COR-L47 (cell line): ENCODE measurements around the gene COL18A1.

ENCODE experiments used
- DNase-seq: peaks from one replicate; lab custom pipeline; 2025; lab: John Stamatoyannopoulos, UW

The COL18A1 gene

DNA sequence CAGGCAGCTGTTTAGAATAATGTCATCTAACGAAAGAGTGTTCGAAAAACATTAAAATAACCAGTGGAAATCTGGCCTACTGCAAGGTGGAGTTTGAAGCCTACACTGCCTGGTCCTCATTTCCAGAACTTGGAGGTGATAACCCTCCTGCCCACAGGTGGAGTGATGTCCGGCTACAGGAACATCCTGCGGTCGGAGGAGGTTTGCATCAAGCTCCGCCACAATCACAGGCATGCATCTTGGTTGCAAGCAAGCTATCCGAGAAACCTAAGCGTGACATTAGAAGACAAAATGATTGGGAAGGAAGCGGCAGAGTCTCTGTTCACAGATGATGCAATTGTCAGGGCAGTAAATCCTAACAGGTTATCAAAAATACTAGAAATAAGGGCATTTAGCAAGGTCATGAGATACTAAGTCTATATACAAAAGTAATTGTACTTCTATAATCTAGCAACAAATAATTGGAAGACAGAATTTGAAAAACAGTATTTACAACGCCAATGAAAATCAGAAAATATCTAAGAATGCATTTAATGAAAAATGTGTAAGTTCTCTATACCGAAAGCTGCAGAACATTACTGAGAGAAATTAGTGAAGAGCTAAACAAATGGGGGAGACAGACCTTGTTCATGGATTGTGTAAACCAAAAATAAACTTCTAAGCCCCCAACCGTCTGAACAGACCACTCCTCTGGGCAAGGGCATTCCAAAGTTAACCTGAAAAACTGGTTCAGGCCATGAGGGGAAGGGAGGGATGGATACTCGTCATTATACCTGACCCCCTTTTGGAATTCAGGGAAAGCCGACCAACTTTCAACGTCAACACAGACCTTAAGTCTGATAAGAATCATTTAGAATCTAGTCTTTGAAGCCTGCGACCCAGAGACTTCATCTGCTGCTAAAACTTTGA, 141.9 kb downstream of the COL18A1 start:
- no peak for DNase-seq

DNA sequence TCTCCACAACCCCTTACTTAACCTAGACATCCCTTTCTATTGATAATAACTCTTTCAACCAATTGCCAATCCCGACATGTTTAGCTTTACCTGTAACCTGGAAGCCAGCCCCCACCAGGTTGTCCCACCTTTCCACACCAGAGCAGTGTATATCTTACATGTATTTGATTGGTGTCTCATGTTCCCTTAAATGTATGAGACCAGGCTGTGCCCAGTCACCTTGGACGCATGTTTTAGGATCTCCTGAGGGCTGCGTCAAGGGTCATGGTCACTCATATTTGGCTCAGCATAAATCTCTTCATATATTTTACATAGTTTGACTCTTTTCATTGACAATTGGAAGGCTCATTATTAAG, 142.6 kb downstream of the COL18A1 start:
- DNase-seq = no peak

DNA sequence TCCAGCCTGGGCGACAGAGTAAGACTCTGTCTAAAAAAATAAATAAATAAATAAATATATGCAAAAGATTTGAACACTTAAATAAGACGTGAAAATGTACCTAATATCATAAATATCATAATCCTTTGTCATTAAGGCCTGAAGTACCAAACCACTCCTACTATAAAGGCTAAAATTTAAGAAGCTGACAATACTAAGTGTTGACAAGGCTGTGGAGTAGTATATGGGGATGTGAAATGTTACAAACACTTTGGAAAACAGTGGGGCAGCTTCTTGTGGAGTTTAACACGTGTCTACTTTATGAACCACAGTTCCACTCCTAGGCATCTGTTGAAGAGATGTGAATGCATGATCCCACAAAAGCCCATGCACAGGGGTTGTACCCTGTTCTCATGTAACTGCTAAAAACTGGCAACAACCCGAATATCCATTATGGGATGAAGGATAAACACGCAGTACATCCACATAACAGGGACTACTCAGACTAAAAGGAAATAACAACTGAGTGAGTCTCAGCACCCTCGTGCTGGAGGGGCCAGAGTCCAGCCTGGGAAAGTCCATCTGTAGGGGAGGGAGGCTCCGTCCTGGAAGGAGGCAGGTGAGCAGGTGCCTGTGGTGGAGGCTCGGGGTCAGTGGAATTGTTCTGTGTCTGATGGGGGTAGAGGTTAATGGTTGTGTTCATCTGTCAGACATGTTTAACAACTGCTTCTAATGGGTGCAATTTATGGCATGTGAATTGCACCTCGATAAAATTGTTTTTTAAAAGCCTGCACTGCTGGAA, 143.9 kb downstream of the COL18A1 start:
- DNase-seq = no peak

DNA sequence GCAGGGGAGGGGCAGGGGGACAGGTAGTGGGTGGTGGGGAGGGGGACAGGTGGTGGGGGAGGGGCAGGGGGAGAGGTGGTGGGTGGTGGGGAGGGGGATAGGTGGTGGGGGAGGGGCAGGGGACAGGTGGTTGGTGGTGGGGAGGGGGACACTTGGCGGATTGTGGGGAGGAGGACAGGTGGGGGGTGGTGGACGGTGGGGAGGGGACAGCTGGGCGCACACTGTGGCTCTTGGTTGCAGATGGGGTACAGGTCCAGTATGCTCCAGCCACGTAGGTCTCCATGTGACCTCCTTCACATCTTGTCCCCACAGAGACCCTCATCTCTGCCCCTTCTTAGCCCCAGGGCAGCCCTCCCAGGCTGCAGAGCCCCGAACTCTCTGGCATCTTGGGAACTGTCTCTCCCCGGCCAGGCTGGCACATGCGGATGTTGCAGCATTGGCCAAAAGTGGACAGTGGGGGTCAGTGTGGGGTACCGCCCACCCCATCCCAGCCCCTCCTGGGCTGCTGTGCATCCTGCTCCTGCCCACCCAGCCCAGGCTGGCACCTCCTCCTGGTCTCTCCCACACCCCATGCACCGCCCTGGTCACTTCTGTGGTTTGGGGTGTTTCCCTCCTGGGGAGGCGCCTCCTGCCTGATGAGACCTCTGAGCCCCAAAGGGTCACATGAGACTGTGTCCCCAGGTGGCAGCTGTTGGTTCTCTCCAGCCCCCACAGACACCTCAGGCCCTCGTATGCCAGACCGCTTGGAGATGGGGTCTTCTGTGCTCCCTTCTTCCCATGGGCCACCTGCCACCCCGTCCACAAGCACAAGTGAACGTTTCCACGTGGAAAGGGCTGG, 144.9 kb downstream of the COL18A1 start:
- no peak for DNase-seq

DNA sequence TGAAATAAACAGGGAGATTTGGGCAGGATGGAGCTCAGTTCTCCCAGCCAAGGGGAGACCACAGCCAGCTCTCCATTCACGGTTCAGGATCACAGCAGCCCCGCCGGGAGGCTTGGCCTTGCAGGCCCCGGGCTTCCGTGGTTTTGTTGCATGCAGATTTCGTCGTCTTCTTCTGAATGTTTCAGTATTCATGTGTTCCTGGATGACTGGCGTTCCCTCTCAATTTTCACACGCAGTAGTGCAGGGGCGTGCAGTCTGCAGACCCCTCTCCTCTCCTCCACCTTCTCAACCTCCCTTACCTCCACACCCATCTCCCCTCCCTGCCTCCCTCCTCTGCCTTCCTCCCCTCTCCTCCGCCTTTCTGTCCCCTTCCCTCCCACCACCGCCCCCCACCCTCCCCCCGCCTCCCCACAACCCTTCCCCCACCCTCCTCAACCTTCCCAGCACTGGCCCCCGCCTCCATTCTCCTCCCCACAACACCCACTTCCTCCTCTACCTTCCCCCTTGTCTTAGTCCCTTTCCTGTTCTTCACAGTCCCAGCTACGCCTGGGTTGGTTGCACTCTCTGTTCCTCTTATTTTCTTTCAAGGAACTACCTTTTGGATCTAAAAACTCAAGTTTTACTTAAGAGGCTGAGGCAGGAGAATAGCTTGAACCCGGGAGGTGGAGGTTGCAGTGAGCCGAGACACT, 145.7 kb downstream of the COL18A1 start:
- no peak for DNase-seq

DNA sequence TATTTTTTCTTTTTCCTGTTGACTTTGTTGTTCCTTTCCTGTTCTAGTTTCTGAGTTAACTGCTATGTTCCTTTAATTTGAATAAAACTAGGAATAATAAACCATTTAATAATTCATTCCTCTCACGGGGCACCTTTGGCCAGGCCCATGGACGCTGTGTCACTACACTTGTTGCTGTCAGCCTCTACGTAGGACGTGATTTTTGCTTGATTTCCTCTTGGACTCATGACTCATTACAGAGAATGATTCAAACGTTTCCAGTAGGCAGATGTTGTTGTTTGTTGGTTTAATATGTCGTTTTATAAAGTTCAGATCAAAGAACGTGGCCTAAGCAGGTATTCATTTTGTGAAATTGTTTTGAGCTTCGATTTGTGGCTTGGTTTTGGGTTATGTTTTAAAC, 146.4 kb downstream of the COL18A1 start:
- no peak for DNase-seq

DNA sequence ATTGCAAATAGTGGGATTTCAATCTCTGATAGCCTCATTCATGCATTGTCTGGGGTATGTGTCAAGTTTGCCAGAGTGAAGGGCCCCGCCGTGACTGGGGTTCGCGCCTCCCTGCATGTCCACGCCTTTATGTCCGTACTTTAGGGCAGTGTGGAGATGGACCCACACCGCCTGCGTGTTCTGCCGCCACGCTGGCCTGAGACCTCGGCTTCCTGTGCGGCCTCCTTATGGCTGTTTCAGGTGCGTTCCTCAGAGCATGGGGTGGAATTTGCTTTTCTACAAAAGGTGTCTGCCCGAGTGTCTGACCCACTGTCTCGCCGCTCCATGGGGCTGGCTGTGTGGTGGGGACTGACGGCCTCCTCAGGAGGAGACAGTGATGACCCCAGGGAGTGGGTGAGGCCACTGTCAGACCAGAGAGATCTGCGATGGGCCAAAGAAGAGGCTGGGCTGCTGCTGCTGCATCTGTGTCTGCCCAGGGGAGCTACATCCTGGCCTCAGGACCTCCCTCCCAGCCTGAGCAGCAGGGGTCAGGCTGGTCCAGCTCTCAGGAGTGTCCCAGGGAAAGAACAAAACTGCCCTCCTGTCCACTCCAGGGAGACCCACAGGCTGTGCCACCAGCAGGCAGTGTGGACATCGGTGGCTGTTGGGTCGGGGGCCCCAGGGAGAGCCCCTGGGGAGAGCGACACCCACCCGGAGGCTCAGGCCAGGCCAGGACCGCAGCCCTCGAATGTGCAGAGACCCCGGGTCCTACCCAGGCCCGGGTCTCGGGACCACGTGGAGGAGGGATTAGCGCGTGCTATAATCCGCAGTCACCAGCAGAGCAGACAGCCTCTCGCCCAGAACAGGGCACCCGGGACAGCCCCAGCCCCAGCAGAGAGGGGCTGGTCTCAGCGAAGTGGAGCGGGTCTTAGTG, 147.1 kb downstream of the COL18A1 start:
- no peak for DNase-seq

DNA sequence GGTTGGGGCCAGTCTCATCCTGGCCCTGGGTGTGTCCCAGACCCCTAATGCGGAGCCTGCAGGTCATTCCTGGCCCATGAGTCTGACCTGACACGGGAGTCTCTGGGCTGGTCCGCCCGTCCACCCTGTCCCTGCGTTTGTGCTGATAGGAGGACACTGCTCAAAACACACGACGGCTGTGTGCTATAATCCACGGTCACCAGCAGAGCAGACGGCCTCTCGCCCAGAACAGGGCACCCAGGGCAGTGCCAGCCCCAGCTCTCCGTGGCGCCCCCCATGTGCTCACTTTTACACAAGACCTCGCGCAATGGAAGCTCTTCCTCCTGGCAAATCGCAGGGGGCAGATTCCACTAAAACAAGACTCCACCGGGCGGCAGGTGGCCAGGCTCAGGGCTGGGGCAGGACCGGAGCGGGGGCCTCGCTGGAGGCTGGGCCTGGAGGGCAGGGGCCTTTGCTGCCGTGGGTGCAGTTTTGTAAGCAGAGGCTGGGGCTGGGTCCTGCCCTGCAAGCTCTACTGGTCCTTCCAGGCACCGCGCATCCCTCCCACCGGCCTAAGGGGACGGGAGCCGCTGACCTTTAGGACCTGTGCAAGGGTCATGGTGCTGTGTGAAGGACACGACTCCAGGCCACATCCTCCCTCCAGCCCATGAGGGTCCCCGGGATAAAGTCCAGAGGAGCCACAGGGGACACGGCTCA, 147.9 kb downstream of the COL18A1 start:
- no peak for DNase-seq

DNA sequence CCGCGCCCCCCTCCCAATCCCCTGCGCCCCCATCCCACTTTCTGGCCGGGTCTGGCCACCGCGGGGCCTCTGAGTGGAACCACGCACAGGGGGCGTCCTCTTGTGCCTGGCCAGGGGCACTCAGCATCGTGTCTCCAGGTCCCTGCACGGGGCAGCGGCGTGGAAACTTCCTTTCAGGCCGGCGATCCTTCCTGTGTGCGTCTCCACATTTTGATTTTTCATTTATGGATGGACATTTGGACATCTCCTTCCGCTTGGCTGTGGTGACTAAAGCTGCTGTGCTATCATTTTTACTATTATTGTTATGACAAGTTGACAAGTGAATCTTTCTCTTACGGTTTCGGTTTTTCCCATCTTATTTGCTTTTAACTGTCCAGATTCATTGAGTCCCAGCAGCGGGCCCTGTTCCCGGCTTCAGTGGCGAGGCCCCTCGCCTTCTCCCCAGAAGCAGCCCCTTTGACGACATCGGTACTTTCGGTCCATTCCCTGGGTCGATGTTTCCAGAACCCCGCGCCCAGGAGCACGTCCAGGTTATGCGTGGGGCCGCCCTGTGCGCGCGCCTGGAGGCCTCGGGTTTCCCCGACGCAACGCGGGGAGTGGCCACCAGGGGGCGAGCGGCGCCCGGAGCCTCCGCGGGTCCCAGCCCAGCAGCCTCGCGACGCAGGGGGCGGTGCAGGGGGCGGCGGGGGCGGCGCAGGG, 149.7 kb downstream of the COL18A1 start:
- peak; percentile 13 for DNase-seq

DNA sequence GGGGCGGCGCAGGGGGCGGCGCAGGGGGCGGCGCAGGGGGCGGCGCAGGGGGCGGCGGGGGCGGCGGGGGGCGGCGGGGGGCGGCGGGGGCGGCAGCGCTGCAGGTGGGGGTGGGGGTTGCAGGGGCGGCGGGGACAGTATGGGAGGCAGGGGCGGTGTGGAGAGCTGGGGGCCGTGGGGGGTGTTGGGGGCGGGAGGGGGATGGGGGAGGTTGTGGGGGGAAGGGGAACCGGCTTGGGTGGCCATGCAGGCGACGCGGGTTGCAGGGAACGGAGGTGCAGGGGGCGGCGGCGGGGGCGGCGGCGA, 150.2 kb downstream of the COL18A1 start:
- DNase-seq = no peak

DNA sequence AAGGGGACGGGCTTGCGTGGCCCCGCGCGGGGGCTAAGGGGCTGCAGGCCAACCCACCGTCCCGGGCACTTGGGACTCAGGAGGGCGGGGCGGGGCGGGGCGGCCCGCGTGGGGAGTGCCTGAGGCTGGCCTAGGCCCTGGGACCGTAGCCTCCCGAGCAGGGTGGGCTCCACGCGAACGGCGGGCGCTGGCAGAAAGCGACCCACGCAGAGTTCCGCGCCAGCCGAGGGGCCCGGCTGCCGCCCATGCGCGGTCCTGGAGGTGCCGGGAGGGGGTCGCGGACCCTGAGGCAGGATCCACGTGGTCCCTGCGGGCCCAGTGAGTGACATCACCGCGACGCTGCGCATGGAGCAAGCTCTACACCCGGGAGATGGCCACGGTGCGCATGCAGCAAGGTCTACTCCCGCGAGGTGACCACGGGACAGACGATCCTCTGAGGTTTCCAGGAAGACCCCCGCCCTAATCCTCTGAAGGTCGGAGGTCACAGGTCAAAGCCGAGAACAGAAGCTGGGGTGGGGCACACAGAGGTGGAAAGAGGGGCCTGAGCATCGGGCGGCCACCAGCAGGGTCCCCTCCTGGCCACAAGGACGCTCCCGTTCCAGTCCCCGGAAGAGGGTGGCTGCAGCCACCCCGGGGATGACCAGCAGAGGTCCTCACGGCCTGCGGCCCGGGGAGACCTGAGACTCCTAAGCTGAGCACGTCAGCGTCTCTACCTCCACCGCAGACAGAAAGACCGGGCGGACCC, 150.8 kb downstream of the COL18A1 start:
- no peak for DNase-seq

DNA sequence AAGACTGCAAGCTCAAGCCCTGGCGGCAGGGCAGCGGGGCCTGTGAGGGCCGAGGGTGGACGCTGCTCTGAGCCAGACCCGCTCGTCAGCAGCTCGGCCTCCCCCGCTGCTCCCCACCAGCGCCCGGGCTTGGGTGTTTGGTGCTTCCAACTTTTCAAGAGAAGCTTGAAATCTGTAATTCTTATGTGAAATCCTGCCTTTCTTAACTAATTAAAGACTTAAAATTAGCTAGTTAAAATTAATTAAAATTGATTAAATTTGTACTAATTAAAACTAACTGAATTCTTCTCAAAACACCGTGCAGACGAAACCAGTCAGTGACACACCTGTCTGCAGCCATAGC, 151.3 kb downstream of the COL18A1 start:
- DNase-seq = no peak

DNA sequence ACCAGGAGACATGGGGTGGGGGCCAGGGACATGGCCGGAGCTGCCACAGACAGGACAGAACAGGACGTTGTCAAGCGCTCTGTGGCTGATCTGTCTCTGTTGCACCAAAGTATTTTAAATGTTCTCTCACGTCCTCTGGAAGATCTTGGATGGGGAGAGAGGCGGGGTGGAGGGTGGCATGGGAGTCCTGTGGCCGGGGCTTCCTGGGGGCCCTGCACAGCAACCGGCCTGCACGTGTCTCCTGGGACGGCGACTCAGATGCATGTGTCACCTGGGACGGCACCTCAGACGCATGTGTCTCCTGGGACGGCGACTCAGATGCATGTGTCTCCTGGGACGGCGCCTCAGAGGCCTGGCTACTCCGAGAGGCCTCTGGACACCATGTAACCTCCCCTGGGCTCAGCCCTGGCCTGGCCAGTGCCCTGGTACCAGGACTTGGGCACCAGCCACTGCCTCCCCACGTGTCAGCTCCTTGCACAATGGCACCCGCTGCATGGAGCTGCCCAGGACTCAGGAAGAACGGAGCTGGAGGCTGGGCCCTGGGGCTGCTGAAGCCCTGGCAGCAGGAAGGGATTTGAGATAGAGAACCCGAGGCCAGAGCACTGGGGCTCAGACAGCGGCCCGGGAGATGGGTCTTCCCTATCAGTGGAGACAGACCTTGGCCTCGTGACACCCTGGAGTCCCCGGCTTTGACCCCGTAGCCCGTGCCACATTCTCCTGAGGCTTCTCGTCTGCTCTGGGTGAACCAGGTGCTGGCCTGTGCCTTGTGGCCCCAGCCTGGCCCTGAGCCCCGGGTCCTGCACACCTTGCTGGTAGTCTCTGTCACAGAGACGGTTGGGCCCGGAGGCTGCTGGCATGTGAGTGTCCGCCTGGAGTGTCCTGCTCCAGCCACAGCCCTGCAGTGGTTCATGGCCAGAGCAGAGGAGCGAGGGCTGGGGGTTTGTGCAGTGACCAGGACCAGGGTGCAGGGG, 152.0 kb downstream of the COL18A1 start:
- no peak for DNase-seq

DNA sequence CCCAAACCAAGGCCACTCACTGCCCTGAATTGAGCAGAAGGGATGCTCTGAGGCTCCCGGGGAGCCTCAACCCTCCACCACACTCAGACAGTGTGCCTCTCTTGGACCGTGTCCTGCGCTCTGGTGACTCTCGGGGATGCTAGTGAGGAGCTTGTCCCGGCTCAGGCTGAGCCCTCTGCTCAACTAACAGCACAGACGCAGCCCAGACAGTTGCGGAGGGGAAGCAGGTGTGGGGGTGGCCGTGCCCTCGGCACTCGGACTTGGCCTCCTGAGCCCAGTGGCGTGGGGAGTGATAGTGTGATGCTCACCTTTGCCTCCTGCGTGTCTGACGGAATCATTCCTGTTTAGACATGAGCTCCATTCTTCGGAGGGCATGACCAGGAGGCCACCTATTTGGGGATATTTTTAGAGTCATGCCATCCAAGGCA, 152.7 kb downstream of the COL18A1 start:
- DNase-seq = no peak

DNA sequence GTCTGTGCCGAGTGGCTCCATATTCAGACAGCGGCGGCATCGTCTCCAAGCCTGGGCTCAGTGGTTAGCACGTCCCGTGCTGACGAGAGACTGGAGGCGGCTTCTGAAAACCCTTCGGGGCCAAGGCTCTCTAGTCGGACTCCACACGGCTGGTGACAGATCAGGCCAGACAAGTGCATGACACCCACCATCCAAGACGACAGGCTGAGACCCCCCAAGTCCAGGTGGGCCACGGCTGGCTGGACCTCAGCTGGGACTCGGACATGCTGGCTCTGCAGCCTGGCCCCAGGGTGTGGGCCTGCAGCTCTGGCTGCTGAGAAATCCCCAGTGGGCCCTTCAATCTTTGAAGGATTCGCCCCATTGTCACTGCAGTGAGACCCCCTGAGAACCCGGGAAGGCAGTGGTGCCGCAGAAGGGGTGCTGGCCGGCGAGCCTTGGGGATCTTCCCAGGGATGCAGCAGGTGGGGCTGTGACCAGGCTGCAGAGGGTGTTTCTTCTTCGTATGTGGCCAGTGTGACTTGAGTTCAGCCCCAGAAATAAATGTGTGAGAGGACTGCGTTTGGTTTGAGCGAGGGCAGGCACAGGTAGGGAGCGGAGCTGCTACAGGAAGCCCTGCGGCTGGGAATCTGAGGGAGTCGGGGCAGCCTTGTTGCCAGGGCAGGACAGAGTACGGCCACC, 153.2 kb downstream of the COL18A1 start:
- no peak for DNase-seq

DNA sequence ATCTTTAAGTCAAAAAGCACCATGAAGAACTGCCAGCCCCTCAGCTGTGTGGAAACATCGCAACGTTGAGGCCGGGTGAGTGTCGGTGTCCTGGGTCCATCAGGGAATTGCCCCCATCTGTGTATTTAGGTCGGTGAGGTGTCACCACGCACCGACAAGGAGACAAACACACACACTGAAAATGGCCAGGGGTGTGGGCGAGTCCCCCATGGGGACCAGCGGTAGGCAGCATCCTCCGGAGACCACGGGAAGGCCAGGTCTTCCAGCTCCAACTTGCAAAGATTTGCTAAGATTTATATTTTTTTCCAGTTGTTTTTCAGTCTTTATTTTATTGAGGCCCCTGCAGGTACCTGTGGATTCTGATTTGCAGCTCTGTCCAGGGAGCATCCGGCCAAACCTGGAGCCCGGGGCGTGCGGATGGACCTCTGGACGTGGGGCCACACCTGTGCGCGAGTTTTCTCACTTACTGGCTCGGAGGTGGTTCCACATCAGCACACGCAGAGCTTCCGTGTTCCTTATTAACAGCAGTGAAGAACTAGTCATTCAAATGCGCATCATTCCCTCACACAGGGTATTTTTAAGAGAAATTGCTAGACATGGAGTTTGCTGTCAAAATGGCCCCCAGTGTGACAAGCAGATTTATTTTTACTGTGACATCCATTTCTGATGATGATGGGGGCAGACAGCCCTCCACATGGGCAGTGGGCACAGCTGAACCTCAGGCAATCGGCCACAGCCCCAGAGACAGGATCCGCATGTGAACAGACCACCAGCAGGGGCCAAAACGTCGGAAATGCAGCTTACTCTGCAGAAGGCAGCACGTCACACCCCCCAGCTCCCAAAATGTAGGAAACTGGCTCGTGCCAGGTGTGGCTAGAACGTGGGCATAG, 154.5 kb downstream of the COL18A1 start:
- no peak for DNase-seq
